Ovary (tissue), 3 donors: Measurements from ENCODE around the gene SLC38A3.

Experiments
- EP300 ChIP-seq: sonication (generic); formaldehyde crosslinking; IDR thresholded peaks from one replicate; pipeline ENCODE4 v1.6.1; 2017; ENCODE audit warnings: antibody characterized with exemption
- POLR2A ChIP-seq: fragments of 450-650 bp; IDR thresholded peaks from one replicate; pipeline ENCODE4 v1.6.1; 2017; ENCODE audit warnings: antibody characterized with exemption, mild to moderate bottlenecking, moderate library complexity
- TF ChIP-seq, protein P1 (sequence below), 3 donors: fragments of 450-650 bp in 2 of 3; fragments of 200-600 bp in 1 of 3; IDR thresholded peaks; one replicate each; pipeline versions ENCODE4 v1.5.1 to v1.8.0; 2016 to 2022; ENCODE audit warnings: antibody characterized with exemption in 3 of 3, mild to moderate bottlenecking in 1 of 3
- donor health status: DM: no; HTN: no; CAD: no.

DNA sequence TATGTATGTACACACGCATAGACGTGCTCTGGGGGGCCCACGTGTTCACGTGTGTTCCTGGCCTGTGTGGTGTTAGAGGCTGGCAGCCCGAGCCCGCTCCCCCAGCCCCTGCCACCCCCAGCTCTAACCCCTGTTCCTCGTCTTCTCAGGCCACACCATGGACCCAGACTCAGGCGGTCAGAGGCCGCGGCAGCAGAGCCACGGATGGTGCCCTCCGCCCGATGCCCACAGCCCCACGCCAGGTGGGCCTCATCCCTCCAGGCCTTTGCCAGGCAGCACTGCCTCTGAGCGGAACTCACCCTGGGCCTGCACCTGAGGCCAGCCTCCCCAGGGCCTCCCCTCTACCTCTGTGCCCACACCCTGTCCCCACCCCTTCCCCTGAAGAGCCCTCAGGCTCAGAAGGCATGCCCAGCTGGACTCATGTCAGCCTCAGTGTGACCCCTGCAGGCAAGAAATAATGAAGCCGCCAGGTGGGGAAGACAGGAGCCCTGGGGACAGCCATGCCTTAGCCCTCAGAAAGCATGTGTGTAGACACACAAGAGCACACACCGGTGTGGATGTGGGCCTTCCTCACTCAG lies 30.0 kb upstream of the SLC38A3 start:
- TF ChIP-seq, protein P1, sequence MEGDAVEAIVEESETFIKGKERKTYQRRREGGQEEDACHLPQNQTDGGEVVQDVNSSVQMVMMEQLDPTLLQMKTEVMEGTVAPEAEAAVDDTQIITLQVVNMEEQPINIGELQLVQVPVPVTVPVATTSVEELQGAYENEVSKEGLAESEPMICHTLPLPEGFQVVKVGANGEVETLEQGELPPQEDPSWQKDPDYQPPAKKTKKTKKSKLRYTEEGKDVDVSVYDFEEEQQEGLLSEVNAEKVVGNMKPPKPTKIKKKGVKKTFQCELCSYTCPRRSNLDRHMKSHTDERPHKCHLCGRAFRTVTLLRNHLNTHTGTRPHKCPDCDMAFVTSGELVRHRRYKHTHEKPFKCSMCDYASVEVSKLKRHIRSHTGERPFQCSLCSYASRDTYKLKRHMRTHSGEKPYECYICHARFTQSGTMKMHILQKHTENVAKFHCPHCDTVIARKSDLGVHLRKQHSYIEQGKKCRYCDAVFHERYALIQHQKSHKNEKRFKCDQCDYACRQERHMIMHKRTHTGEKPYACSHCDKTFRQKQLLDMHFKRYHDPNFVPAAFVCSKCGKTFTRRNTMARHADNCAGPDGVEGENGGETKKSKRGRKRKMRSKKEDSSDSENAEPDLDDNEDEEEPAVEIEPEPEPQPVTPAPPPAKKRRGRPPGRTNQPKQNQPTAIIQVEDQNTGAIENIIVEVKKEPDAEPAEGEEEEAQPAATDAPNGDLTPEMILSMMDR (IDR thresholded peaks at IDR 0.05), result no peak
- TF ChIP-seq POLR2A (no peak), EP300 (no peak)
